Body of pancreas (tissue), 4 donors: ENCODE results near the gene HLA-DPB1. TPM values are rescaled to one million over a fixed set of nuclear protein-coding genes. Genes with fewer than 3 reads are reported as not detected.

ENCODE experiments used
- ATAC-seq: fragments of 150-250 bp; one replicate; pipeline ENCODE4 v1.9.1; 2016
- DNase-seq, 4 donors: peaks; one replicate each; pipeline ENCODE4 v3.0.0-alpha.2; 2019
- H3K27ac ChIP-seq, 4 donors: fragments of 200-600 bp; sonication (generic); 1 replicate in 3 of 4; 2 replicates in 1 of 4; pipeline versions ENCODE4 v1.5.1 to v1.6.1; 2016 to 2019; ENCODE audit warnings: mild to moderate bottlenecking in 1 of 4, mixed read lengths in 1 of 4, moderate library complexity in 1 of 4
- H3K27me3 ChIP-seq, 2 donors: fragments of 200-600 bp; sonication (generic); one replicate each; pipeline ENCODE4 v1.6.0; 2016; ENCODE audit warnings: mild to moderate bottlenecking in 1 of 2
- H3K36me3 ChIP-seq, 2 donors: fragments of 200-600 bp; sonication (generic); replicated peaks in 1 of 2; 2 replicates each; pipeline ENCODE4 v1.5.1; 2016; ENCODE audit warnings: low read depth in 2 of 2; ENCODE audit not compliant: insufficient read depth in 1 of 2
- H3K4me1 ChIP-seq: fragments of 200-600 bp; sonication (generic); one replicate; pipeline ENCODE4 v1.6.0; 2016
- H3K4me3 ChIP-seq, 2 donors: fragments of 200-600 bp; sonication (generic); 1 replicate in 1 of 2; 2 replicates in 1 of 2; pipeline ENCODE4 v1.5.1; 2016 to 2019
- H3K9me3 ChIP-seq, 3 donors: fragments of 200-600 bp; sonication (generic); 1 replicate in 2 of 3; 2 replicates in 1 of 3; pipeline ENCODE4 v1.5.1; 2016
- POLR2A ChIP-seq, 3 donors: fragments of 450-650 bp; IDR thresholded peaks; one replicate each; pipeline ENCODE4 v1.6.1; 2016; ENCODE audit warnings: antibody characterized with exemption in 3 of 3, mild to moderate bottlenecking in 2 of 3
- WGBS, 2 donors: methylation state at CpG; one replicate each; pipeline ENCODE4 v1.1.5; 2017; 5-methylcytosine and 5-hydroxymethylcytosine counted together
- intact Hi-C: fragments of 100-400 bp; cut with DNase I; formaldehyde crosslinking; loops from one replicate; pipeline ENCODE4 v1.15.1; 2023
- total RNA-seq, 2 donors: library from RNA; depleted of rRNA; stranded (reverse); fragments of >200 nt; gene quantifications; one replicate each; pipeline ENCODE4 v1.1.0, GENCODE V29; 2016
- TF ChIP-seq, protein P1 (sequence below), 7 experiments: fragments of 450-650 bp in 4 of 7; fragments of 200-600 bp in 3 of 7; sonication (generic) in 3 of 7; IDR thresholded peaks; one replicate each; pipeline ENCODE4 v1.5.1; 2016 to 2019; ENCODE audit warnings: antibody characterized with exemption in 7 of 7

The HLA-DPB1 gene
- total RNA-seq, 2 donors from 2014 or later, result 41.2 to 52.4 TPM

DNA sequence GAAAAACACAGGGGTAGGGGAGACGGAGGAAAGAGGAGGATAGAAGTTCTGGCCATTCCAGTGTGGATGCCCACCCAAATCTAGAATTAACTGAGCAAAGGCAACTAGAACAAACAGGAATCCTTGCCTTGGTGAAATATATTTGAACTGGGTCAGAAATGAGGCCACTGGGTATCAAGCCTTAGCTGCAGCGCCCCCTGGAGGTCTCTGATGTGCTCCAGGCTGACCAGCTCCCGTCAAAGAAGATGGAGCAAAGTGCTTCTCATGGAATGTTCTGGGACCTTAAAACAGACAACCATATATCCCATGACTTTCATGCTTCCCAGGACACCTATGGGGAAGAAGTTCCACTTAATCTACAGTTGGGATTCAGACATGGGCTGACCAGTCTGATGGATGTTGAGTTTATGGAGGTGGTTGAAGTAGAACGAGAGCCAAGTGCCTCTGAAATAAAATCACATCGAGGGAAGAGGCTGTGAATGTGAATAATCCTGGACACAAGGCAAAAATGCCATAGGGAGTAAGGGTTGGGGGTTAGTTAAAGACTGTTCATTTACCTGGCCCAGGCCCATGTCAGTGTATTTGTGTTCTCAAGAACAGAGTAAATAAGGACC, 50.4 kb downstream of the HLA-DPB1 start:
- intact Hi-C loops, result no loop called here
- peak; percentile 67 for ATAC-seq
- 46 to 71% methylated on average over 3 to 5 of the region's 5 CpGs for WGBS, 2 donors

DNA sequence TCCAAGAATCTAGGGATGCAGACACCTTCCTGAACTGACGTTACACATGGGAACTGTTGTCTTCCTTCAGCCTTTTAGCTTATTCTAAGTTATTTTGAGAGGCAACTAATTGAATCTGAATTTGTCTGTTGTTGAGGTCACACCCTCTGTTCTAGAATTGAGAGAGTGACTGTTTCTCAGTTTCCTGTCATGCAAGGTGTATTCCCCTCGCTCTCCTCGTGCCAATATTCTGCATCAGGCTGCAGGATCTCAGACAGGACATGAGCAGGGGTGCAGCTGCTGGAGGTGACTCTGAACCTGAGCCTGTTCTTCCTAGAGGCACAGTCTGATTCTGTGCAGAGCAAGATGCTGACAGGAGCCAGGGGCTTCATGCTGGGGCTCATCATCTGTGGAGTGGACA, 52.5 kb downstream of the HLA-DPB1 start:
- no peak overlapping the region for H3K4me3 ChIP-seq
- WGBS, 2 donors, result 51 to 60% methylated on average over 3 of the region's 3 CpGs
- no peaks in the 10 kb centered on the region for H3K4me1 ChIP-seq
- no peaks in the 10 kb centered on the region for H3K27me3 ChIP-seq
- intact Hi-C loops, result no loop called here
- H3K27ac ChIP-seq, result no peak overlapping the region
- TF ChIP-seq POLR2A (IDR thresholded peaks at IDR 0.05), result no peak
- TF ChIP-seq, protein P1, sequence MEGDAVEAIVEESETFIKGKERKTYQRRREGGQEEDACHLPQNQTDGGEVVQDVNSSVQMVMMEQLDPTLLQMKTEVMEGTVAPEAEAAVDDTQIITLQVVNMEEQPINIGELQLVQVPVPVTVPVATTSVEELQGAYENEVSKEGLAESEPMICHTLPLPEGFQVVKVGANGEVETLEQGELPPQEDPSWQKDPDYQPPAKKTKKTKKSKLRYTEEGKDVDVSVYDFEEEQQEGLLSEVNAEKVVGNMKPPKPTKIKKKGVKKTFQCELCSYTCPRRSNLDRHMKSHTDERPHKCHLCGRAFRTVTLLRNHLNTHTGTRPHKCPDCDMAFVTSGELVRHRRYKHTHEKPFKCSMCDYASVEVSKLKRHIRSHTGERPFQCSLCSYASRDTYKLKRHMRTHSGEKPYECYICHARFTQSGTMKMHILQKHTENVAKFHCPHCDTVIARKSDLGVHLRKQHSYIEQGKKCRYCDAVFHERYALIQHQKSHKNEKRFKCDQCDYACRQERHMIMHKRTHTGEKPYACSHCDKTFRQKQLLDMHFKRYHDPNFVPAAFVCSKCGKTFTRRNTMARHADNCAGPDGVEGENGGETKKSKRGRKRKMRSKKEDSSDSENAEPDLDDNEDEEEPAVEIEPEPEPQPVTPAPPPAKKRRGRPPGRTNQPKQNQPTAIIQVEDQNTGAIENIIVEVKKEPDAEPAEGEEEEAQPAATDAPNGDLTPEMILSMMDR (IDR thresholded peaks at IDR 0.05), result no peak
- ATAC-seq, result no peak
- DNase-seq, result no peak
- H3K36me3 ChIP-seq, result no peaks in the 10 kb centered on the region
- H3K9me3 ChIP-seq, result no peaks in the 10 kb centered on the region

More for the DNA sequence above, 50.4 kb downstream of the HLA-DPB1 start:
- DNase-seq, result peak; percentile 63 to 82 (median 75)
- no peak for TF ChIP-seq POLR2A (IDR thresholded peaks at IDR 0.05)
- TF ChIP-seq, protein P1 (IDR thresholded peaks at IDR 0.05), result peak; percentile 6 to 64 (median 47)
- no peaks in the 10 kb centered on the region for H3K36me3 ChIP-seq
- H3K9me3 ChIP-seq, result no peaks in the 10 kb centered on the region
- no peaks in the 10 kb centered on the region for H3K27me3 ChIP-seq
- H3K27ac ChIP-seq, result no peak overlapping the region
- H3K4me3 ChIP-seq, result no peak overlapping the region
- H3K4me1 ChIP-seq, result no peaks in the 10 kb centered on the region

DNA sequence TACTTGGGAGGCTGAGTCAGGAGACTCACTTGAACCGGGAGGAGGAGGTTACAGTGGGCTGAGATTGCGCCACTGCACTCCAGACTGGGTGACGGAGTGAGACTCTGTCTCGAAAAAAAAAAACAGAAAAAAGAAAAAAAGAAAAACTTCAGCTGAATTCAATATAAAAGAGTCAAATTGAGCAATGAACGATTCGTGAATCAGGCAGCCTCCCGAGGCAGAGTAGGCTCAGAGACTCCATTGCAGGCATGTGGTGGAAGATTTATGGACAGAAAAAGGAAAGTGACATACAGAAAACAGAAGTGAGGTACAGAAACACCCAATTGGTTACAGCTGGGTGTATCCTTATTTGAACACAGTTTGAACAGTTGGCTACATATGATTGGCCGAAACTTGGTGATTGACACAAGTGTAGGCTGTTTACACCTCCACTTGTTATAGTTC, 56.3 kb downstream of the HLA-DPB1 start:
- ATAC-seq, result no peak
- H3K9me3 ChIP-seq, result no peaks in the 10 kb centered on the region
- TF ChIP-seq, protein P1 (IDR thresholded peaks at IDR 0.05), result no peak
- TF ChIP-seq POLR2A (IDR thresholded peaks at IDR 0.05), result no peak
- intact Hi-C loops, result no loop called here
- 61 to 76% methylated on average over 8 of the region's 8 CpGs for WGBS, 2 donors
- no peak for DNase-seq
- H3K27me3 ChIP-seq, result no peaks in the 10 kb centered on the region
- H3K27ac ChIP-seq, result no peak overlapping the region
- H3K4me1 ChIP-seq, result no peaks in the 10 kb centered on the region
- H3K4me3 ChIP-seq, result no peak overlapping the region
- H3K36me3 ChIP-seq, result no peaks in the 10 kb centered on the region

DNA sequence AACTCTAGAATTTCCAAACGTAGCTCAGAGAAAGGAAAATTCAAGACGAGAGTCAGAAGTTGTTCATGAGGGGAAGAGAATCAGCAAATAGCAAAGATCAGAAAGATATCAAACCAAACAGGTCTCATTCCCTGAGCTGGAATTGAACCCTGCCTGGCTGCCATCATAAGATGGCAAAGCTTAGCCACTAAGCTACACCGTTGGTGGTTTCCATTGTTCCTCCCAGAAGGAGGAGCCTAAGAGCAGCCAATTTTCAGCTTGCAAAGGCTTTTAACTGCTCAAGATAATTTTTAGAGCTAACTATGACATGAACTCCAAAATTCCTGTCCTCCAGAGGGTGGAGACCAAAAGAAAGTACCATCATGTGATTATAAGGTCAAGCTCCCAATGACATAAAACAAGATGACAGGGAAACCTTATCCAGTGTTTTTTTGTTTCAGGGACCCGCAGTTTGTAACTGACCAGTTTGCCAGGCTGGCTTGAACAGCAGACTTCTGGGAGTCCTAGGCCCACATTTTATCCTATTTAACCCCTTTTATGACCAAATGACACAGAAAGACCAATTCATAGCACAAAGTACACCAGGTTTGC, 60.6 kb downstream of the HLA-DPB1 start:
- intact Hi-C loops, result no loop called here
- Histone ChIP-seq H3K36me3 (no peaks in the 10 kb centered on the region), H3K9me3 (no peaks in the 10 kb centered on the region), H3K4me3 (no peak overlapping the region), H3K27ac (no peak overlapping the region), H3K4me1 (no peaks in the 10 kb centered on the region), H3K27me3 (no peaks in the 10 kb centered on the region)
- TF ChIP-seq, protein P1 (IDR thresholded peaks at IDR 0.05), result no peak
- TF ChIP-seq POLR2A (IDR thresholded peaks at IDR 0.05), result no peak
- WGBS, 2 donors, result 48% methylated on average over 4 of the region's 4 CpGs
- DNase-seq (no peak), ATAC-seq (no peak)

Other genes with a start within 250 kb of the HLA-DPB1 start
- gene TAP2, start 237.3 kb upstream of the HLA-DPB1 start, total RNA-seq, result 10 to 100 TPM in 1 of 2 donors, 1 to 10 TPM in 1; 5.2 to 13.8 TPM
- gene PSMB8, start 231.9 kb upstream of the HLA-DPB1 start, total RNA-seq, result 10 to 100 TPM in 1 of 2 donors, 1 to 10 TPM in 1; 9.9 to 24.1 TPM
- gene TAP1, start 222.3 kb upstream of the HLA-DPB1 start, total RNA-seq, result 10 to 100 TPM in 1 of 2 donors, 1 to 10 TPM in 1; 7.9 to 12.2 TPM
- 10 to 100 TPM in 1 of 2 donors, 1 to 10 TPM in 1; 4.6 to 14.5 TPM for gene PSMB9, start 221.8 kb upstream of the HLA-DPB1 start, total RNA-seq
- gene HLA-DMB, start 135.0 kb upstream of the HLA-DPB1 start, total RNA-seq, result 10 to 100 TPM in 1 of 2 donors, 1 to 10 TPM in 1; 3.0 to 14.3 TPM
- gene HLA-DMA, start 122.9 kb upstream of the HLA-DPB1 start, total RNA-seq, result 10 to 100 TPM; 15.8 to 26.7 TPM
- gene BRD2, start 107.4 kb upstream of the HLA-DPB1 start, total RNA-seq, result 100 to 1,000 TPM in 1 of 2 donors, 10 to 100 TPM in 1; 99.1 to 171 TPM
- gene HLA-DOA, start 66.4 kb upstream of the HLA-DPB1 start, total RNA-seq, result 10 to 100 TPM in 1 of 2 donors, 1 to 10 TPM in 1; 2.0 to 83.3 TPM
- 10 to 100 TPM; 10.5 to 81.7 TPM for gene HLA-DPA1, start 2.3 kb upstream of the HLA-DPB1 start, total RNA-seq
- 1 to 10 TPM in 1 of 2 donors, under 1 TPM in 1; 0.78 to 2.3 TPM for gene COL11A2, start 116.5 kb downstream of the HLA-DPB1 start, total RNA-seq
- 10 to 100 TPM; 17.1 to 21.0 TPM for gene RXRB, start 124.7 kb downstream of the HLA-DPB1 start, total RNA-seq
- gene SLC39A7, start 124.9 kb downstream of the HLA-DPB1 start, total RNA-seq, result 10 to 100 TPM; 57.3 to 67.9 TPM
- 10 to 100 TPM; 19.1 to 29.1 TPM for gene HSD17B8, start 128.7 kb downstream of the HLA-DPB1 start, total RNA-seq
- 10 to 100 TPM; 11.2 to 28.3 TPM for gene RING1, start 132.5 kb downstream of the HLA-DPB1 start, total RNA-seq
- 10 to 100 TPM; 37.1 to 40.5 TPM for gene VPS52, start 195.9 kb downstream of the HLA-DPB1 start, total RNA-seq
- gene RPS18, start 196.1 kb downstream of the HLA-DPB1 start, total RNA-seq, result 1,000 to 10,000 TPM in 1 of 2 donors, 100 to 1,000 TPM in 1; 772 to 1,608 TPM
- 1 to 10 TPM; 3.9 to 5.6 TPM for gene B3GALT4, start 201.1 kb downstream of the HLA-DPB1 start, total RNA-seq
- 10 to 100 TPM; 27.8 to 43.2 TPM for gene WDR46, start 213.2 kb downstream of the HLA-DPB1 start, total RNA-seq
- gene PFDN6, start 213.6 kb downstream of the HLA-DPB1 start, total RNA-seq, result 10 to 100 TPM; 10.2 to 19.7 TPM
- 10 to 100 TPM; 31.3 to 31.9 TPM for gene RGL2, start 223.0 kb downstream of the HLA-DPB1 start, total RNA-seq
- gene TAPBP, start 238.1 kb downstream of the HLA-DPB1 start, total RNA-seq, result 100 to 1,000 TPM in 1 of 2 donors, 10 to 100 TPM in 1; 50.3 to 108 TPM
- 10 to 100 TPM; 12.7 to 14.8 TPM for gene ZBTB22, start 241.8 kb downstream of the HLA-DPB1 start, total RNA-seq
- gene DAXX, start 247.0 kb downstream of the HLA-DPB1 start, total RNA-seq, result 10 to 100 TPM; 20.0 to 28.0 TPM